GM21447 (cell line): ENCODE measurements around the gene GABRG3.

ENCODE experiments used
- ATAC-seq: cut with Tn5 transposase; IDR thresholded peaks from one replicate; pipeline ENCODE4 v1.9.1; 2021; ENCODE audit not compliant: unreplicated experiment

The GABRG3 gene

GRCh38 chr15:27456807-27457206, 485.8 kb downstream of the GABRG3 start:
- no peak for ATAC-seq

GRCh38 chr15:27457766-27458165, 486.8 kb downstream of the GABRG3 start:
- no peak for ATAC-seq

GRCh38 chr15:27458345-27459084, 487.5 kb downstream of the GABRG3 start:
- no peak for ATAC-seq

DNA sequence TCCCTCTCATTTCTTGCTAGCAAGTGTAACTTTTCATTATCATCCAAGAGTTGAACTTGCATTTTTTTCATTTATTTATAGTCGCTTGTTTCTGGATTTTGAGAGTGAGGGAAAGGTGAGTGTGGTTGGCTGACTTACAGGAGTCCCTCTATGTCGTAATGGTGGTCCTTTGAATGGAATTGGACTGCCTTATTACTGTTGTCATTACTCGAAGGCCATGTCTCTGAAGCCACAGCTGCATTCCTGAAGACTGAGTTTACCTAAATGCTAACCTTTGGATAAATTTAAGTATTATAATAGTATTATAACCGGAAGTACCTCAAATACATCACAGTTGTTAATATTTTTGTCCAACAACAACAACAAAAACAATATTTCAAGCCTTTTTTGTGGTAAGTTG, 488.9 kb downstream of the GABRG3 start:
- ATAC-seq, result no peak

- ATAC-seq, result no peak
These were observed 490.2 kb downstream of the GABRG3 start for GRCh38 chr15:27461181-27461580.

DNA sequence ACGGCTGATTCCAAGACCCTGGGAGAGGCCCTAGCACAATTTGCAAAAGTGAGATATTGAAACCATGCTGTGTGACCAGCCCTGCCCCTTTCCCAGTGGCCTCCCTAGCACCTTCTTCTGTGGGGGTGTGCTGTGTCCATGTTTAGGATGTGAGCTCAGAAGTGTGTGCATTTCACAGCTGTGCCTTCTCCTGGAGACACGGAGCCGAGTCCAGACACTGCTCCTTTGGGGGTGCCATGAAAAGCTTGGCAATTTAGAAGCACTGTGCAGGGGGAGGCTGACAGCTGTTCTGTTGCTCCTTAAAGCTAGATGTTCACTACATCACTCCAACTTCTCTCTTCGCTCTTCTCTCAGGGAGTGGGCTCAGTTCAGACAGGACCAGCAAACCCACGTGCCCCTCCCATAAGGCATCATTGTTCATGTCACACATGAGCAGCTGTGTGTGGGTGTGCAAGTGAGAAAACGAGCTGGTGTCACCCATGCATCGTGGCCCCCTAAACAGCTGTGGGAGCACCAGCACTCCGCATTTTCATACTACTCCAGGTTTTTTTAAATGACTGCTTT, 492.6 kb downstream of the GABRG3 start:
- ATAC-seq, result no peak

DNA sequence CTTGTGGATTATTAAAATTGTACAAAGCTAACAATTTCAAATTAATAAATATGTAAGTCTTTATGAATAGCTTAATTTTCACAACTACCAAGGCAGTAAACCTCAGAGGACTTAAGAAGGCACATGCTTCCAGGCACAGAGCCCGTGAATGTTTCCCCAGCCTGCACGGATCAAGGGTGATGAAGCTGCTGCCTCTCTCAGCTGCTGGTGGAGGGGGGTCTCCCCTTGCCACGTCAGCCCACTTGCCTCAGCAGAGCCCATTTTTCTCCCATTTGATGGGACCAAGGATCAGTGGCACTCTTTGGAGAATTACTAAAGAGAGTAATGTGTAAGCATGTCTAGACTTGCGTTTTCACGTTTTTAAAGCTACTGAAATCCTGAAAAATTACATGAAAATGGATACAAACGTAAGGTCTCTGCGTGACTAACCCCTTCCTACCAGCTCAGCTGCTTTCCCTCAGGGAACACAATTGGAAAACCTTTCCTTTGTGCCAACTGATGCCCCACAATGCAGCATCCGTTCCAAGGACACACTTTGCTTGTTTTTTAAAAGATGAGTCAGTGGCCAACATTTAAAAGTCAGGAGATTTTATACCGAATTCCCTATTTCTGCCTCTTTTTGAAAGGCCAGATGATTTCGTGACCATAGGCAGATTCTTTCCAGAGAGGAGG, 494.1 kb downstream of the GABRG3 start:
- ATAC-seq, result no peak

DNA sequence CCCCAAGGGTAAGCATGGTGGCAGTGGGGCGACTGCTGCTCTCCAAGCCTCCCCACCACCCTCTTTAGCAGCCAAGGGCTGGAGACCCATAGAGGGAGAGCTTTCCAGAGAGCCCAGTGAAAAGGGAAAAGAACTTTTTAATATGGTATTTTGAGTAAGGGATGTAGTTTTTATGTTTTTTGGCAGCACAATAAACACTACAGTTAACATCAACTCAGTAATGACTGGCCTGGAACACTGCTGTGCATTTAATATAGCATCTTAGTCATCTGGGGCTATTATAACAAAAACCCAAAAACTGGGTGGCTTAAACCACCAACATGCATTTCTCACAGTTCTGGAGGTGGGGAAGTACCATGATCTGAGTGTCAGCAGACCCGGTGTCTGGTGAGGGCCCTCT, 495.8 kb downstream of the GABRG3 start:
- no peak for ATAC-seq

DNA sequence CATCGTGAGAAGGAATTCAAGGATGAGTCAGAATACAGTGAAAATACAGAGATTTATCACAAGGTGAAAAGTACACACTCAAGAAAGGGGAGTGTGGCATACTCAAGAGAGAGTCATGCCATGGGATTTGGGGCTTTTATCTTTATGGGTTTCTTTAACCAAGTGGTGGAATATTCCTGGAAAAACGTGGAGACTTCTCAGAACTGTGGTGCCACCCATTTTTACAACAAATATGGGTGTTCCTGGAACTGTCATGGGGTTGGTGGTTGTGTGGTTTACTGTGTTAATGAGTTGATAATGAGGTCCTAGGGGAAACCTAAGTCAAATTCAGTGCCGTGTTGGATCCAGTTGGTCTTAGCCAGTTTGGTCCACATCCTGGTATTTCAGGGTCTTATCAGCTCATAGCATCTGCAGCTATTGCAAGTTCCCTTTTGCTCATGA, 497.2 kb downstream of the GABRG3 start:
- ATAC-seq, result no peak

- ATAC-seq, result no peak
These were observed 502.9 kb downstream of the GABRG3 start for GRCh38 chr15:27473845-27474244.

DNA sequence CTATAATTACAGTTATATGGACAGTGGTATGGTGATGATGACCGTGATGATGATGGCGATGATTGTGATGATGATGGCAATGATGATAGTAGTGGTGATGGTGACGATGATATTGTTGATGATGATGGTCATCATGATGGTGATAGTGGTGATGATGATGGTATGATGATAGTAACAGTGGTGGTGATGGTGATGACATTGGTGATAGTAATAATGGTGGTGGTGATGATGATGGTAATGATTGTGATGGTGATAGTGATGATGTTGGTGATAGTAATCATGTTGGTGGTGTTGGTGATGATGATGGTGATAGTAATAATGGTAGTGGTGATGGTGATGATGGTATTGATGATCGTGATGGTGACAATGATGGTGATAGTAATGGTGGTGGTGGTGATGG, 504.4 kb downstream of the GABRG3 start:
- no peak for ATAC-seq

- ATAC-seq, result no peak
These were observed 508.5 kb downstream of the GABRG3 start for GRCh38 chr15:27479296-27480140.

DNA sequence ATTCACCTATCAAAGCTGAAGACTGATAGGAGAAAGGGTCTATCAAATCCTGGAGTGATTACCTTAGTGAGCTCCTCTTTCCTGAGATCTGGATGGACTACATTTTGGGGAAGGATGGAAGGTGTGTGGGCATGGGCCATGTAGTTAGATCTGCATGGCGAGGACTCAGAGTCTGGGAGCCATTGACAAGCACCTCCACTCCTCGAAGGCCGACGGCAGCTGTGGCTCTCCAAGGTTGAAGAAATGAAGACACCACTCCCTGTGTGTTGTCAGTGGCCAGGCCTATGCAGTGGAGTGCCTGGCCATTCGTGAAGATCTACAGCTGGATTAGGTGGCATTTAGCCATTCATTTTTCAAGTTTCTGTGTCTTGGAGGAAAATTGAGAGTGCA, 509.2 kb downstream of the GABRG3 start:
- no peak for ATAC-seq

DNA sequence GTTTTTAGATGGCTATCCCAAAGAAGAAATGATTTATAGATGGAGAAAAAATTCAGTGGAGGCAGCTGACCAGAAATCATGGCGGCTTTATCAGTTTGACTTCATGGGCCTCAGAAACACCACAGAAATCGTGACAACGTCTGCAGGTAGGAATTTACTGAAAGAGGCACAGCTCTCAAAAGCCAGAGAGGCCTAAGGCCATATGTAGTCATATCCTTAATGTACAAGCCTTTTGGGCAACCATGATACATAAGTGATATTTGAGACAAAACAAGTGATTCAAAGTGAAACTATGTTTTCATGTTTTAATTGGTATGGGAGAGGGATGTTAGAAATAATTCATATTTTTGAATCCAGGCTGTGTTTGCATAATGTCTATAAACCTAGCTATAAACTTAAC, 509.7 kb downstream of the GABRG3 start:
- no peak for ATAC-seq

DNA sequence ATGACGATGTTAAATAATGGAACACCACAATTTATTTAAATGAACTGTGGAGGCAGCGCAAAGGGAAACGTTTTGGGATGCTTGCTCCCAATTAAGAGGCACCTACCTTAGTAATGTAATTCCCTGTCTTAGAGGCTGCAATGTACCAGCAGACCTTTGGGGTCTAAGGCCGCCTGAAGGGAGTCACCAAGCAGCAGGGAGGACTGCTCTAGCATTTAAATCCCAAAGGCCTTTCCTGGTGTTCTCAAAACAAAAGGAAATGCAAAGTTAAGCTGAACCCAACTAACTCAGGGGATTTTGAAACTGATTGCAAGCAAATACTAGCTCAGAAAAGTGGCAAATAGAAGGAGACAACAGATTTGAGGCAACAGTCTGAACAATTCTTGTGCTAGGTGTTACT, 510.8 kb downstream of the GABRG3 start:
- no peak for ATAC-seq

DNA sequence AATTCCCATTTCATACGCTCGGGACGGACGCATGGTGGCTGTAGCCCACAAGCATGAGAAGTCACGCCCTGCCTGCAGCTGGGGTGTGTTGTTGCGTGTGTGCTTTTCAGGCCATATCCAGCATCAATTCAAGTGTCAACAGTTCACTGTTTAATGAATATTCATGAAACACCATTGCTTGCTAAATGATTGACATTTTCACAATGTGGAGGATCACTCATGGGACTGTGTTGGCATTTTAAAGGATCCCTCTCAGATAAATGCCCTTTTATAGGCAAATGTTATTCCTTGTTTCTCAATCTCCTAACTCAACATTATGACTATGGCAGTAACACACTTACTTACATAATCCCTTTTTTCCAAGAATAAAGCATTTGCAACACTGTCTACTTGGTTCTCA, 511.3 kb downstream of the GABRG3 start:
- ATAC-seq, result no peak

- ATAC-seq, result no peak
These were observed 512.1 kb downstream of the GABRG3 start for GRCh38 chr15:27483124-27483523.

DNA sequence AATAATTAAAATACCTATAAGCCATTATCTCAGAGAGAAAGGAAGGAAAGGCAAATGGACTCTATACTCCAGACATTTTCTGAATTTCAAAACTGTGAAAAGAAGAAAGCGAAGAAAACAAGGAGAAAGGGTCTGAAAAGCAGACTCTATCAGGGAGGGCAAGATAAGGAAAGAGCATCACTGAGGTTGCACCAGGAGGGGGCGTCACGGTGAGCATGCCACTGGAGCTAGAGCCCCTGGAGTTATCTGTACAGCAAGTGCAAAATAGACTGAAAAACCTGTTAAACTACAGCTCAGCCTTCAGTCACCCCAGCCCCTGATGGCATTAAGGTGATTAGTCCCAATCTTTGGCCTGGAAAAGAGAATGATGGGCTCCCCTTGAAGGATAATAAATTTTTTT, 514.3 kb downstream of the GABRG3 start:
- ATAC-seq, result no peak

DNA sequence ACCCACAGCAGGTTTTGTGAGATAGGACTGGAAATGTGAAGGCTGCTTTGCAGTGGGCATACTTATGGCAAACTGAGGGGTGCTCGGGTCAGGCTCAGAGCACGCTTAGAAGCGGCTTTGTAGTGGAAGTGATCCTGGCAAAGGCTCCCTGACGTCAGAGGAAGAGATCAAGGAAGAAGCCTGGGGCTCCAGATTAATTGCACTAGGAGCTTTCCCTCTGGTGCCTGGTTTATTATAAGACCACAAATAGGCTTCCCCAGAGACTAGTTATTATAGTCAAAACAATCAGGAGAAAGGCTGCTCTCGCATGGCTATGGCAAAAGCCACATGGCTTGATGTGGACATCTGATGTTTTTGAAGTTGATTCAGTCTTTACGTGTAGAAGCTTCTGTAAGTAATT, 515.1 kb downstream of the GABRG3 start:
- no peak for ATAC-seq

DNA sequence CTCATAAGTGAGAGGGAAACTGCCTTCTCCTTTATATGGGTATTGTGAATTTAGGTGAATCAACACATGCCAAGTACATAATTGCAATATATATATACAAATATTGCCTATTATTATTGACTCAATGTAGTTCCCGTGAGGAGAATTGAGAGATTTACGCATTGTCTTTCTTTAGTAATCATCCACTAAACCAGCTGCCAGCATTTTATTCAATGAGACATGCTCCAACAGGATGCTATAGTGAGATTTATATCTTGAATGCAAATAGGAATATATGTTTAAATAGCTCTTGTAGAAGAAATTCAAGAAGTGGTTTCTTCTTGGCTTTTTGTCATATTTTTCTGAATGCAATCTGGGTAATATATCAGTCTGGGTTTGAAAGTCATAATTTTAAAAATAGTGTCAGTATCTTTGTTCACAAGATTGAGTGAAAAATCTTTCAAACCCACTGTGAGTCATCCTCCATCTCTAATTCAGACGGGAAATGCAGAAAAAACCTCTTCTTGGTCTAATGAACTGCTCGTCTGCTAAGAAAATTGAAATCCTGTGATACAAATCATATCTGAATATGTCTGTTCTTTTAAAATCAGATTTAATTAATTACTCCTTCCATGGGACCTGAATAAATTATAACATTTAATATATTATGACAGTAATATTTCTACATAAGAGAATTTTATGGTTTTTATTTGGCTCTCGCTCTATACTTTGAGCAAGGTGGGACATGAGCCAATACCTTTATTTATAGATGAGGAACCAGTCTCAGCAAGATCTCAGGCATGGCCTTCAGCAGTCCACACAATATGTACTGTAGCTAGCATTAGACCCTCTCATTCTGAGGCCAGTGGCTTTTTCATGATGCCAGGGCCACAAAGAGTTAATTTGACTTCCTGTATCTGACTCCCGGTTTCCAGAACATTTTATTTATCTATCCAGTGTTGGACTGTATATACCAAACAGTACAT, 516.0 kb downstream of the GABRG3 start:
- no peak for ATAC-seq
